Activated naive CD8-positive, alpha-beta T cell treated with anti-CD3 and anti-CD28 coated beads for 36 hours (primary cell): ENCODE measurements around the gene SLC37A1. TPM values are rescaled to one million over a fixed set of nuclear protein-coding genes. Genes with fewer than 3 reads are reported as not detected.

Experiments
- DNase-seq: peaks from one replicate; pipeline ENCODE4 v3.0.0; 2021
- H3K27ac Mint-ChIP-seq: one replicate; pipeline ENCODE4 v1.8.0; 2022; ENCODE audit warnings: mild to moderate bottlenecking, moderate library complexity, mixed read lengths
- H3K27me3 Mint-ChIP-seq: one replicate; pipeline ENCODE4 v1.8.0; 2022; ENCODE audit warnings: mild to moderate bottlenecking, mixed read lengths
- H3K36me3 Mint-ChIP-seq: one replicate; pipeline ENCODE4 v1.8.0; 2021; ENCODE audit warnings: mild to moderate bottlenecking, mixed read lengths
- H3K4me1 Mint-ChIP-seq: one replicate; pipeline ENCODE4 v1.8.0; 2021; ENCODE audit warnings: mixed read lengths
- H3K4me3 Mint-ChIP-seq: one replicate; pipeline ENCODE4 v1.8.0; 2022; ENCODE audit warnings: mild to moderate bottlenecking, moderate library complexity, mixed read lengths
- H3K9me3 Mint-ChIP-seq: one replicate; pipeline ENCODE4 v1.8.0; 2022; ENCODE audit warnings: mixed read lengths
- total RNA-seq, 2 experiments: library from RNA; stranded (reverse); gene quantifications; one replicate each; pipeline ENCODE4 v1.2.3, GENCODE V29; 2021

The SLC37A1 gene
- total RNA-seq, 2 experiments from 2014 or later: 15.7 to 17.5 TPM

GRCh38 chr21:42536601-42537000 lies 22.9 kb downstream of the SLC37A1 start:
- Mint-ChIP-seq H3K36me3 (peaks cover 18% of the 10 kb centered on the region), H3K27ac (no peak overlapping the region), H3K4me3 (no peak overlapping the region), H3K27me3 (no peaks in the 10 kb centered on the region), H3K9me3 (no peaks in the 10 kb centered on the region), H3K4me1 (peaks cover 22% of the 10 kb centered on the region)
- DNase-seq: no peak

- Mint-ChIP-seq H3K4me3 (no peak overlapping the region), H3K4me1 (peaks cover 22% of the 10 kb centered on the region), H3K27me3 (no peaks in the 10 kb centered on the region), H3K36me3 (peaks cover 18% of the 10 kb centered on the region), H3K27ac (no peak overlapping the region), H3K9me3 (no peaks in the 10 kb centered on the region)
- no peak for DNase-seq
Measured at GRCh38 chr21:42537106-42537742, 23.6 kb downstream of the SLC37A1 start.

GRCh38 chr21:42538479-42539275 lies 25.0 kb downstream of the SLC37A1 start:
- Mint-ChIP-seq H3K36me3 (peaks cover 21% of the 10 kb centered on the region), H3K9me3 (no peaks in the 10 kb centered on the region), H3K27ac (no peak overlapping the region), H3K27me3 (no peaks in the 10 kb centered on the region), H3K4me1 (peaks cover 20% of the 10 kb centered on the region), H3K4me3 (no peak overlapping the region)
- no peak for DNase-seq

GRCh38 chr21:42539342-42539741 lies 25.7 kb downstream of the SLC37A1 start:
- no peak overlapping the region for H3K4me3 Mint-ChIP-seq
- H3K27ac Mint-ChIP-seq: no peak overlapping the region
- peaks cover 20% of the 10 kb centered on the region for H3K36me3 Mint-ChIP-seq

GRCh38 chr21:42539931-42540343 lies 26.3 kb downstream of the SLC37A1 start:
- Mint-ChIP-seq H3K4me1 (peaks cover 9% of the 10 kb centered on the region), H3K27ac (no peak overlapping the region), H3K27me3 (no peaks in the 10 kb centered on the region), H3K9me3 (no peaks in the 10 kb centered on the region), H3K4me3 (no peak overlapping the region), H3K36me3 (peaks cover 16% of the 10 kb centered on the region)
- no peak for DNase-seq

More at GRCh38 chr21:42539342-42539741, 25.7 kb downstream of the SLC37A1 start:
- Mint-ChIP-seq H3K4me1 (peaks cover 15% of the 10 kb centered on the region), H3K27me3 (no peaks in the 10 kb centered on the region), H3K9me3 (no peaks in the 10 kb centered on the region)
- DNase-seq: no peak

GRCh38 chr21:42540396-42540795 lies 26.7 kb downstream of the SLC37A1 start:
- DNase-seq: no peak
- Mint-ChIP-seq H3K9me3 (no peaks in the 10 kb centered on the region), H3K36me3 (peaks cover 16% of the 10 kb centered on the region), H3K4me1 (peaks cover 7% of the 10 kb centered on the region), H3K4me3 (no peak overlapping the region), H3K27ac (no peak overlapping the region), H3K27me3 (no peaks in the 10 kb centered on the region)

- H3K4me1 Mint-ChIP-seq: peaks cover 5% of the 10 kb centered on the region
- no peaks in the 10 kb centered on the region for H3K27me3 Mint-ChIP-seq
- peaks cover 16% of the 10 kb centered on the region for H3K36me3 Mint-ChIP-seq
- no peaks in the 10 kb centered on the region for H3K9me3 Mint-ChIP-seq
- no peak for DNase-seq
- no peak overlapping the region for H3K27ac Mint-ChIP-seq
- H3K4me3 Mint-ChIP-seq: no peak overlapping the region
Measured at GRCh38 chr21:42541174-42541573, 27.5 kb downstream of the SLC37A1 start.

GRCh38 chr21:42541618-42542017 lies 28.0 kb downstream of the SLC37A1 start:
- Mint-ChIP-seq H3K9me3 (no peaks in the 10 kb centered on the region), H3K27ac (no peak overlapping the region), H3K36me3 (peaks cover 16% of the 10 kb centered on the region), H3K27me3 (no peaks in the 10 kb centered on the region), H3K4me3 (no peak overlapping the region), H3K4me1 (peaks cover 5% of the 10 kb centered on the region)
- DNase-seq: no peak

- no peak for DNase-seq
- no peaks in the 10 kb centered on the region for H3K9me3 Mint-ChIP-seq
- H3K36me3 Mint-ChIP-seq: peaks cover 16% of the 10 kb centered on the region
- no peak overlapping the region for H3K27ac Mint-ChIP-seq
- no peaks in the 10 kb centered on the region for H3K27me3 Mint-ChIP-seq
- H3K4me1 Mint-ChIP-seq: peaks cover 3% of the 10 kb centered on the region
- H3K4me3 Mint-ChIP-seq: no peak overlapping the region
Measured at GRCh38 chr21:42542196-42542595, 28.5 kb downstream of the SLC37A1 start.

- no peak overlapping the region for H3K27ac Mint-ChIP-seq
- no peaks in the 10 kb centered on the region for H3K9me3 Mint-ChIP-seq
- DNase-seq: no peak
- H3K4me1 Mint-ChIP-seq: no peaks in the 10 kb centered on the region
- H3K27me3 Mint-ChIP-seq: no peaks in the 10 kb centered on the region
- H3K36me3 Mint-ChIP-seq: peaks cover 16% of the 10 kb centered on the region
- no peak overlapping the region for H3K4me3 Mint-ChIP-seq
Measured at GRCh38 chr21:42542596-42542995, 28.9 kb downstream of the SLC37A1 start.

- DNase-seq: no peak
- Mint-ChIP-seq H3K4me1 (no peaks in the 10 kb centered on the region), H3K27me3 (no peaks in the 10 kb centered on the region), H3K27ac (no peak overlapping the region), H3K9me3 (no peaks in the 10 kb centered on the region), H3K36me3 (peaks cover 16% of the 10 kb centered on the region), H3K4me3 (no peak overlapping the region)
Measured at GRCh38 chr21:42543106-42543847, 29.6 kb downstream of the SLC37A1 start.

GRCh38 chr21:42544544-42544943 lies 30.9 kb downstream of the SLC37A1 start:
- Mint-ChIP-seq H3K27ac (no peak overlapping the region), H3K9me3 (no peaks in the 10 kb centered on the region), H3K36me3 (peaks cover 17% of the 10 kb centered on the region), H3K27me3 (no peaks in the 10 kb centered on the region), H3K4me1 (no peaks in the 10 kb centered on the region), H3K4me3 (no peak overlapping the region)
- DNase-seq: no peak

- Mint-ChIP-seq H3K27me3 (no peaks in the 10 kb centered on the region), H3K4me3 (no peak overlapping the region), H3K36me3 (peaks cover 14% of the 10 kb centered on the region), H3K4me1 (no peaks in the 10 kb centered on the region), H3K27ac (no peak overlapping the region), H3K9me3 (no peaks in the 10 kb centered on the region)
- no peak for DNase-seq
Measured at GRCh38 chr21:42545317-42545716, 31.7 kb downstream of the SLC37A1 start.

- no peaks in the 10 kb centered on the region for H3K27me3 Mint-ChIP-seq
- no peak overlapping the region for H3K4me3 Mint-ChIP-seq
- H3K36me3 Mint-ChIP-seq: peaks cover 15% of the 10 kb centered on the region
- no peaks in the 10 kb centered on the region for H3K9me3 Mint-ChIP-seq
- no peak for DNase-seq
- H3K27ac Mint-ChIP-seq: no peak overlapping the region
- no peaks in the 10 kb centered on the region for H3K4me1 Mint-ChIP-seq
Measured at GRCh38 chr21:42545745-42546144, 32.1 kb downstream of the SLC37A1 start.

- no peaks in the 10 kb centered on the region for H3K4me1 Mint-ChIP-seq
- peaks cover 15% of the 10 kb centered on the region for H3K36me3 Mint-ChIP-seq
- no peaks in the 10 kb centered on the region for H3K27me3 Mint-ChIP-seq
- DNase-seq: no peak
- H3K27ac Mint-ChIP-seq: no peak overlapping the region
- H3K4me3 Mint-ChIP-seq: no peak overlapping the region
- H3K9me3 Mint-ChIP-seq: no peaks in the 10 kb centered on the region
Measured at GRCh38 chr21:42546433-42546832, 32.8 kb downstream of the SLC37A1 start.
